T-cell (primary cell): ENCODE measurements around the gene NVL. TPM values are rescaled to one million over a fixed set of nuclear protein-coding genes. Genes with fewer than 3 reads are reported as not detected.
"Not testable (repeated sequence)": the region's sequence is repeated elsewhere in the genome, so short reads cannot be mapped to it uniquely, and the experiment has no call there.

Source experiments
- ATAC-seq, 4 experiments: fragments of 200-7000 bp in 3 of 4; fragments of 150-1000 bp in 1 of 4; cut with Tn5 transposase; replicated peaks in 1 of 4; 1 replicate in 3 of 4; 2 replicates in 1 of 4; pipeline ENCODE4 v1.10.0; 2021; ENCODE audit warnings: moderate library complexity in 3 of 4, mild to moderate bottlenecking in 2 of 4, moderate number of reproducible peaks in 1 of 4
- CTCF ChIA-PET, 2 donors: fragments of 300-600 bp; sonication (Branson Sonifier 250); formaldehyde crosslinking; loops; one replicate each; lab custom pipeline; 2022; ENCODE audit warnings: antibody characterized with exemption in 2 of 2; lab: Charles Lee
- POLR2A ChIA-PET, 2 donors: fragments of 300-600 bp; sonication (Branson Sonifier 250); formaldehyde crosslinking; loops; one replicate each; lab custom pipeline; 2022; ENCODE audit warnings: antibody characterized with exemption in 2 of 2; lab: Charles Lee
- DNase-seq, 35 experiments: peaks; one replicate each; pipeline versions ENCODE4 v3.0.0 to v3.0.0-alpha.2; 2013 to 2023
- H3K27ac ChIP-seq: one replicate; pipeline ENCODE4 v1.5.1; 2013; ENCODE audit warnings: low read length
- H3K27me3 ChIP-seq, 2 experiments: replicated peaks in 1 of 2; 1 replicate in 1 of 2; 2 replicates in 1 of 2; pipeline versions ENCODE4 v1.6.1 to v1.7.0; 2013; ENCODE audit warnings: low read length in 1 of 2, mixed read lengths in 1 of 2; ENCODE audit not compliant: control insufficient read depth in 2 of 2, insufficient read depth in 2 of 2; ENCODE audit errors: extremely low read depth in 1 of 2
- H3K36me3 ChIP-seq, 2 donors: 1 replicate in 1 of 2; 2 replicates in 1 of 2; pipeline versions ENCODE4 v1.6.1 to v1.7.0; 2013; ENCODE audit warnings: low read length in 1 of 2; ENCODE audit not compliant: control insufficient read depth in 2 of 2, insufficient read depth in 1 of 2; ENCODE audit errors: extremely low read depth in 1 of 2
- H3K4me1 ChIP-seq, 2 experiments: 1 replicate in 1 of 2; 2 replicates in 1 of 2; pipeline versions ENCODE4 v1.6.1 to v1.7.0; 2013; ENCODE audit warnings: low read length in 2 of 2, mixed read lengths in 1 of 2; ENCODE audit not compliant: insufficient read depth in 2 of 2, control insufficient read depth in 1 of 2; ENCODE audit errors: extremely low read depth in 1 of 2
- H3K4me3 ChIP-seq, 2 donors: 1 replicate in 1 of 2; 2 replicates in 1 of 2; pipeline versions ENCODE4 v1.5.1 to v1.7.0; 2013; ENCODE audit warnings: mild to moderate bottlenecking in 2 of 2, low read length in 1 of 2, moderate library complexity in 1 of 2; ENCODE audit not compliant: control insufficient read depth in 1 of 2; ENCODE audit errors: extremely low read depth in 1 of 2
- H3K9me3 ChIP-seq: 2 replicates; pipeline ENCODE4 v1.7.0; 2013
- H3K27ac Mint-ChIP-seq, 2 donors: one replicate each; pipeline ENCODE4 v1.8.0; 2020 to 2021; ENCODE audit warnings: mild to moderate bottlenecking in 2 of 2, mixed read lengths in 2 of 2
- H3K27me3 Mint-ChIP-seq, 2 donors: one replicate each; pipeline ENCODE4 v1.8.0; 2021 to 2022; ENCODE audit warnings: mixed read lengths in 2 of 2
- H3K36me3 Mint-ChIP-seq: one replicate; pipeline ENCODE4 v1.8.0; 2021; ENCODE audit warnings: mixed read lengths
- H3K4me1 Mint-ChIP-seq, 3 donors: one replicate each; pipeline ENCODE4 v1.8.0; 2020 to 2022; ENCODE audit warnings: mixed read lengths in 3 of 3, mild to moderate bottlenecking in 1 of 3
- H3K4me3 Mint-ChIP-seq, 3 donors: one replicate each; pipeline ENCODE4 v1.8.0; 2020 to 2022; ENCODE audit warnings: mild to moderate bottlenecking in 3 of 3, mixed read lengths in 3 of 3, moderate library complexity in 3 of 3
- H3K9me3 Mint-ChIP-seq, 3 donors: one replicate each; pipeline ENCODE4 v1.8.0; 2020 to 2022; ENCODE audit warnings: mixed read lengths in 3 of 3
- WGBS: methylation state at CpG from one replicate; pipeline ENCODE4 v1.1.5; 2013; ENCODE audit warnings: missing lambda C conversion rate; ENCODE audit not compliant: insufficient coverage; 5-methylcytosine and 5-hydroxymethylcytosine counted together
- total RNA-seq, 35 experiments: library from RNA in 6 of 35; stranded (reverse) in 6 of 35; fragments of 120-200 nt in 1 of 35; gene quantifications; one replicate each; pipeline versions ENCODE4 v1.2.1 to v1.2.4 and lab custom pipeline; 2013 to 2026

NVL gene
- total RNA-seq, 5 donors from 2014 or later (not counting 1 experiment from before 2014, with no cell fraction given), result 32.5 to 42.0 (median 37.6) TPM

DNA sequence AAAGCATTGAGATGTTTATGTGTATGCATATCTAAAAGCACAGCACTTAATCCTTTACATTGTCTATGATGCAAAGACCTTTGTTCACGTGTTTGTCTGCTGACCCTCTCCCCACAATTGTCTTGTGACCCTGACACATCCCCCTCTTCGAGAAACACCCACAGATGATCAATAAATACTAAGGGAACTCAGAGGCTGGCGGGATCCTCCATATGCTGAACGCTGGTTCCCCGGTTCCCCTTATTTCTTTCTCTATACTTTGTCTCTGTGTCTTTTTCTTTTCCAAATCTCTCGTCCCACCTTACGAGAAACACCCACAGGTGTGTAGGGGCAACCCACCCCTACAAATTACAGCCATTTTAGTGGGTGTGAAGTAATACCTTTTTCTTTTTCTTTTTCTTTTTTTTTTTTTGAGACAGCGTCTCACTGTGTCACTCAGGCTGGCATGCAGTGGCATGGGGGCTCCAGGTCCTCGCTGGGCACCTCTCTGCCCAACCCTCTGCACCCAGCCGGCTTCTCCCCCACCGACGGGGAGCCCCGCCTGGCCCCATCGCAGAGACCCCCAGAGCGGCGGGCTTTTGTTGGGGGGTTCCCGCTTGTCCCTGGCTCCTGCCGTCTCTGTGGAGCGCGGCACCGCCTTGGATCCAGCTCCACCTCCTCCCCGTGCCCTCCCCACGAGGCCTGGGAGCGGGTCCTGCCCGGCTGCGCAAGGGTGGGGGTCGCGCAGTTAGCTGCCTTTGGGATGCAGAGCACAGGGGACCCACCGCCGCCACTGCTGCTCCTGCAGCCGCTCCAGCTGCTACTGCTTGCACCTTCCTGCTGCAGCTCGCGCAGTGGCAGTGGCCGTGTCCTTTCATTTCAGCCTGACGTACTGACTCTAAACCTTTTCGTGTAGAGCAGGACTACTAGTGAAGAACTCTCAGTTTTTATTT is 10.7 kb upstream of the NVL start:
- H3K9me3 ChIP-seq, H3K27me3 Mint-ChIP-seq, CTCF ChIA-PET, H3K9me3 Mint-ChIP-seq, POLR2A ChIA-PET, H3K4me1 ChIP-seq, H3K36me3 Mint-ChIP-seq, H3K27ac ChIP-seq, H3K27me3 ChIP-seq, H3K4me1 Mint-ChIP-seq, H3K36me3 ChIP-seq: not testable (repeated sequence)
- 12% methylated on average over 23 of the region's 36 CpGs for WGBS
- H3K4me3 Mint-ChIP-seq, result peak overlapping the region; percentile 59 to 76 (median 75)
- peak overlapping the region; percentile 55 to 71 for H3K4me3 ChIP-seq
- H3K27ac Mint-ChIP-seq, result peak overlapping the region in 1 of 2 donors; percentile 39
- DNase-seq (peak in 29 of 35 experiments; percentile 1 to 59 (median 23)), ATAC-seq (peak; percentile 84 to 97 (median 90))

DNA sequence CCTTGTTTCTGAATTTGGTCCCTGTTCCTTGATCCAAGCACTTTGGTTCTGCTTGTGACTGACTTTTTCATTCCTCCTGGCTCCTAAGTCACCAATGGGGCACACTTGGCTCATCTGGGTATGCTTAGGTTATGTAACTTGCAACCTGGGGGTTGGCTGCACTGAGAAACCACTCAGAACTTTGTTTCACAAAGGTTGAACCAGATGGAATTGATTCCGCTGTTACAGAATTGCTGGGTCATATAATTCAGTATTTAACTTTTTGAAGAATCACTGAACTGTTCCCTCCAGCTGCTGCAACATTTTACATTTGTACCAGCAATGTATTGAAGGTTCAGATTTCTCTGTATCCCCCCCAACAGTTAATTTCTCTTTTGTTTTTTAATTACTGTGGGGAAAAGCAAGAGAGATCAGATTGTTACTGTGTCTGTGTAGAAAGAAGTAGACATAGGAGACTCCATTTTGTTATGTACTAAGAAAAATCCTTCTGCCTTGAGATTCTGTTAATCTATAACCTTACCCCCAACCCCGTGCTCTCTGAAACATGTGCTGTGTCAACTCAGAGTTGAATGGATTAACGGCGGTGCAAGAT is 9.6 kb upstream of the NVL start:
- H3K27ac Mint-ChIP-seq, result no peak overlapping the region
- H3K4me3 Mint-ChIP-seq, result no peak overlapping the region
- H3K36me3 ChIP-seq, result no peaks in the 10 kb centered on the region
- H3K4me1 Mint-ChIP-seq, result peaks cover 0 to 9% (median 7%) of the 10 kb centered on the region in 3 donors
- no peaks in the 10 kb centered on the region for H3K36me3 Mint-ChIP-seq
- H3K9me3 ChIP-seq, result no peaks in the 10 kb centered on the region
- ATAC-seq (no peak), DNase-seq (no peak)
- ChIA-PET CTCF (no interaction called here), POLR2A (no interaction called here)
- WGBS, result no CpG with 5 or more reads among the region's 4 CpGs
- no peak overlapping the region for H3K27ac ChIP-seq
- H3K4me3 ChIP-seq, result no peak overlapping the region
- peaks cover 0 to 5% of the 10 kb centered on the region in 2 experiments for H3K27me3 ChIP-seq
- peaks cover 0 to 6% of the 10 kb centered on the region in 2 experiments for H3K4me1 ChIP-seq
- H3K27me3 Mint-ChIP-seq, result no peaks in the 10 kb centered on the region
- H3K9me3 Mint-ChIP-seq, result peaks cover 0 to 9% (median 0%) of the 10 kb centered on the region in 3 donors

DNA sequence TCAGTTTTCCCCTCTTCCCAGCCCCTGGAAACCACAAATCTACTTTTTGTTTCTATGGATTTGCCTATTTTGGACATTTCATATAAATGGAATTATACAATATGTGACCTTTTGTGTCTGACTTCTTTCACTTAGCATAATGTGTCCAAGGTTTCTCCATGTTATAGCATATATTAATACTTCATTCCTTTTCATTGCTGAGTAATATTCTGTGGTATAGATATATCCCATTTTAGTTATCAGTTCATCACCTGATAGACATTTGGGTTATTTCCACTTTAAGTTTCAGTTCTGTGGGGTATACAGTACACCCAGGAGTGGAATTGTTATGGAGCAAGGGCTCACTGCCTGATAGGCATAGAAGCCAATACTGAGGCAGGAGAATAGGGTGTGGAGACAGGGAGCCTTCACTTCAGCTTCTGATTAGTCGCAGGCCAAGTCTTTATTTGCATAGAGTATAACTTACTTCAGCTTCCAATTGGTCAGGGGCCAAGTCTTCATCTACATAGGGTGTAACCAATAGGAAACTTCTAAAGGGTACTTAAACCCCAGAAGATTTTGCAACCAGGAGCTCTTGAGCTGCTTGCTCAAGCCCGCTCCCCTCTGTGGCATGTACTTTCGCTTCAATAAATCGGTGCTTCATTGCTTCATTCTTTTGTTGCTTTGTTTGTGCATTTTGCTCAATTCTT is 8.3 kb upstream of the NVL start:
- ChIA-PET CTCF (interaction anchor here in 1 of 2 donors (0.5 kb wide), 1 partner anchor 53 kb away, joined by 16 read pairs; no protein-coding TSS in a partner anchor), POLR2A (interaction anchor here in 1 of 2 donors (0.7 kb wide), 1 partner anchor 21 kb away, joined by 3 read pairs; no protein-coding TSS in a partner anchor)
- Histone ChIP-seq H3K4me3 (no peak overlapping the region), H3K9me3 (no peaks in the 10 kb centered on the region), H3K27me3 (peaks cover 0 to 5% of the 10 kb centered on the region in 2 experiments), H3K27ac (no peak overlapping the region), H3K4me1 (peaks cover 0 to 6% of the 10 kb centered on the region in 2 experiments), H3K36me3 (no peaks in the 10 kb centered on the region)
- Mint-ChIP-seq H3K4me1 (peaks cover 4 to 20% (median 18%) of the 10 kb centered on the region in 3 donors), H3K9me3 (peaks cover 0 to 9% (median 0%) of the 10 kb centered on the region in 3 donors), H3K27ac (peak overlapping the region in 1 of 2 donors; percentile 48), H3K4me3 (no peak overlapping the region), H3K36me3 (no peaks in the 10 kb centered on the region), H3K27me3 (no peaks in the 10 kb centered on the region)
- WGBS, result 86% methylated on average over 3 of the region's 4 CpGs
- DNase-seq (no peak), ATAC-seq (no peak)

DNA sequence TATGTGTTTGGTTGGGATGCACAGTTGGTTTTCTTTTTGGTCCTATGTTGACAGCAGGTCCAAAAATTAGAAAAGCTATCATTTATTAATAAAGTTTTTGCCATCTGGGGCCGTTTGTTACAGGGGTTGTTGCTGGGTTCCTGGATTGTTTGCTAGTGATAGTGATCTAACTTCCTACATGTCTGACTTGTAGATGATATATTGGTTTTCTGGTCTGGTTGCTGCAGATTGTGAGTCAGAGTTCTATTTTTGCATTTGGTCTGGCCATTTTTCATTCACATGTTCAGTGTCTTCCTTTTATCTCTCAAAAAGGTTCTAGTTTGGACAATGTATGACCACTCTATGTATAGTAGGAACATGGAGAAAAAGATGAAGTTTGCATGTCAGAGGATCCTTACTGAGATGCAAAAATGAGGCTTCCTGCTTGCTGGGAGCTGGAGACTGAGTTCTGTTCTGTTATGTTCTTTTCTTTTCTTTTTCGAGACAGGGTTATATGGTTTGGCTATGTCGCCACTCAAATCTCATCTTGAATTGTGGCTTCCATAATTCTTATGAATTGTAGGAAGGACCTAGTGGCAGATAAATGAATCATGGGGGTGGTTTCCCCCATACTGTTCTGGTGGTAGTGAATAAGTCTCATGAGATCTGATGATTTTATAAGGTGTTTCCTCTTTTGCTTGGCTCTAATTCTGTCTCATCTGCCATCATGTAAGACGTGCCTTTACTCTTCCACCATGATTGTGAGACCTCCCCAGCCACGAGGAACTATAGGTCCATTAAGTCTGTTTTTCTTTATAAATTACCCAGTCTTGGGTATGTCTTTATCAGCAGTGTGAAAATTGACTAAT is 4.2 kb upstream of the NVL start:
- WGBS, result no CpG with 5 or more reads among the region's 5 CpGs
- Mint-ChIP-seq H3K36me3 (no peaks in the 10 kb centered on the region), H3K27ac (peak overlapping the region; percentile 61 to 66), H3K27me3 (no peaks in the 10 kb centered on the region), H3K4me1 (peaks cover 24 to 37% (median 29%) of the 10 kb centered on the region in 3 donors), H3K9me3 (no peaks in the 10 kb centered on the region), H3K4me3 (no peak overlapping the region)
- Histone ChIP-seq H3K4me1 (peaks cover 8 to 10% of the 10 kb centered on the region in 2 experiments), H3K27me3 (no peaks in the 10 kb centered on the region), H3K4me3 (no peak overlapping the region), H3K9me3 (no peaks in the 10 kb centered on the region), H3K27ac (peak overlapping the region; percentile 20), H3K36me3 (no peaks in the 10 kb centered on the region)
- DNase-seq (no peak), ATAC-seq (no peak)
- ChIA-PET POLR2A (interaction anchor here in 1 of 2 donors (0.6 kb wide), 1 partner anchor 144 kb away, joined by 4 read pairs; no protein-coding TSS in a partner anchor), CTCF (interaction anchor here (0.6 to 2.2 kb wide), 11 partner anchors 8 to 503 kb away, joined by 3 to 17 read pairs (median 3); no protein-coding TSS in a partner anchor)

DNA sequence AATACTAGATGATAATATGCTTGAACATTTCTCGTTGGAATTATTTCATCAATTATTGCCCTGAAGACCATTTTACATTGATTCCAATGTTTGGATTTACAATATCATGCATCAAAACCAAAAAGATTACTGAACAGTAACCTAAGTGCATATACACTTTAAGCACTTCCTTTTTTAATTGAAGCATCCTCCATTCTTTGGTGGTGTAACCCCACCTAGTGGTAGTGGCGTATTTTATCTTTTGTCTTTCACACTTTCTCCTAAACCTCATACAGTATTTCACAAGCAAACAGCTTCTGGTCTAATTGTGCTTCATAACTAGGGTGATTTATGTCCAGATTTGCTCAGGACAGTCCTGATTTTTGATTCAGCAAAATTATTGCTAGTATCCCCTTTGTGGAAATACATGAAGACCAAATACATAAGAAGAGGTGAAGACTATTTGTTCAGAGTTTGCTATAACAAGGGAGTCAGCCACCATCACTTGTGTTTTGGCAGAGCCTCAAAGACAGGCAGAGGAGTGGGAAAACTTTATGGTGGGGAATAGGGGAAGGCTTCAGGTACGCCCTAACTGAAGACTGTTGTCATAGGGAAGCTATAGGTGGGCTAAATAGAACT is 3.4 kb upstream of the NVL start:
- Mint-ChIP-seq H3K36me3 (no peaks in the 10 kb centered on the region), H3K27me3 (no peaks in the 10 kb centered on the region), H3K4me1 (peaks cover 31 to 43% (median 34%) of the 10 kb centered on the region in 3 donors), H3K27ac (peak overlapping the region; percentile 77), H3K4me3 (no peak overlapping the region), H3K9me3 (no peaks in the 10 kb centered on the region)
- peak in 12 of 35 experiments; percentile 8 to 76 (median 19) for DNase-seq
- ChIA-PET POLR2A (interaction anchor here in 1 of 2 donors (0.6 kb wide), 1 partner anchor 143 kb away, joined by 4 read pairs; no protein-coding TSS in a partner anchor), CTCF (interaction anchor here (0.6 to 2.2 kb wide), 10 partner anchors 8 to 219 kb away, joined by 3 to 17 read pairs (median 3); partner anchors contain the start of gene FBXO28 (in 1 of the 2))
- Histone ChIP-seq H3K4me1 (peaks cover 15 to 17% of the 10 kb centered on the region in 2 experiments), H3K36me3 (no peaks in the 10 kb centered on the region), H3K27ac (peak overlapping the region; percentile 20), H3K27me3 (no peaks in the 10 kb centered on the region), H3K9me3 (no peaks in the 10 kb centered on the region), H3K4me3 (no peak overlapping the region)
- 13% methylated on average over 1 of the region's 3 CpGs for WGBS
- ATAC-seq, result peak; percentile 35 to 46 (median 42)
